ENCODE results near the gene ZFYVE27. TPM values are rescaled to one million over a fixed set of nuclear protein-coding genes. Genes with fewer than 3 reads are reported as not detected.

ZFYVE27 gene, protein sequence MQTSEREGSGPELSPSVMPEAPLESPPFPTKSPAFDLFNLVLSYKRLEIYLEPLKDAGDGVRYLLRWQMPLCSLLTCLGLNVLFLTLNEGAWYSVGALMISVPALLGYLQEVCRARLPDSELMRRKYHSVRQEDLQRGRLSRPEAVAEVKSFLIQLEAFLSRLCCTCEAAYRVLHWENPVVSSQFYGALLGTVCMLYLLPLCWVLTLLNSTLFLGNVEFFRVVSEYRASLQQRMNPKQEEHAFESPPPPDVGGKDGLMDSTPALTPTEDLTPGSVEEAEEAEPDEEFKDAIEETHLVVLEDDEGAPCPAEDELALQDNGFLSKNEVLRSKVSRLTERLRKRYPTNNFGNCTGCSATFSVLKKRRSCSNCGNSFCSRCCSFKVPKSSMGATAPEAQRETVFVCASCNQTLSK
- total RNA-seq (10 to 100 TPM; 20.8 to 30.1 (median 25.8) TPM), polyA plus RNA-seq (10 to 100 TPM; 14.4 to 23.5 TPM)
- long read RNA-seq, donor 1, transcript ZFYVE27-203 (12 exons, 2,997 nt), result major isoform, 7 of 182 reads
- long read RNA-seq, donor 1, partial matches to known transcripts, result 16 of 182 reads
- long read RNA-seq, donor 1, other reads (novel, unspliced or antisense), result 149 of 182 reads
- long read RNA-seq, donor 2, partial matches to known transcripts, result 20 of 21 reads
- long read RNA-seq, donor 2, other reads (novel, unspliced or antisense), result 0 of 21 reads
- long read RNA-seq, donor 3, partial matches to known transcripts, result 8 of 67 reads
- long read RNA-seq, donor 3, other reads (novel, unspliced or antisense), result 49 of 67 reads

DNA sequence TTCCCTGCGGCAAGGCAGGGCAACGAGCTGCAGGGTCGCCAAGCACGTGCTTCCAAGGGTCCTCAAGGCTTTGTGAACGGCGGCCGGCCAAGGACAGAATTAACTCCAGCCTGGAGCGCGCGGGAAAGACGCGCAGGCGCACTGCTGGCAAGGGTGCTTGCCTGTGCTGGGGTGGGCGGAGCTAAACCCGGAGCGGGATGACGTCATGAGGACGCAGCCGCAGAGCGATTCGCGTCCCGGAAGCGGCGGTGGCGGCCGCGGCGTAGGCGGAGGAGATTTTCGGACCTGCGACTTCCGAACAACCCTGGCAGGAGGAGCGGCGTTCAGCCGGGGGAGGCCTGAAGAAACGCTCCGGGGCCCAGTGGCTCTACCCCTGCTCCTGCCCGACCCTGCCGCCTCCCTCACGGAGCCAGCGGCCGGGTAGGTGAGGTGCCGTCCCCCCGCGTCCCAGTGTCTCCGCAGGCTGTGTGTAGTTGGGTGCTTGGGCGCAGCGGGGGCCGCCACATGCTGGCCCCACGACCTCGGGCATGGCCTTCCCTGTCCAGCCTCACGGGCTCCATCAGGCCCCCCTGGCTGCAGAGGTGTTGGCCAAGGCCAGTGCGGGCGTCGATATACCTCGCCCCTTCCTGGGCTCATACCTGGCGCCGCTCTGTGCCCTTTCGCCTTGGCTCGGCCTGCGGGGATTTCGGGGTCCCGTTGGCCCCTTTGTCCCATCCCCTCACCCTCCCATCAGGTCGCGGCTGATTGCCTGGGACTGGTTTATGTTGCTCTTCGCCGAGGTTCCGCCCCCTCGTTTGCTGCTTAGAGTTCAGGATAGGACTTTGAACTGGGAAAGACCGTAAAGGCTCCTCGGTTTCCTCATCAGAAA lies at the start of gene ZFYVE27:
TSS of gene ZFYVE27 (plus strand) at position 227 of the 868 bp plus-strand sequence. CDS start 1,350 bp downstream, outside the sequence.
- peaks cover 3% of the 10 kb centered on the region for H3K4me1 ChIP-seq (ENCODE audit: insufficient read depth)
- H3K27ac ChIP-seq, result peak within 1 kb of the TSS in 1 of 2 donors; percentile 75
- intact Hi-C loops (cut with DNase I), result loop anchor here in 1 of 4 donors (10.0 kb wide), 1 partner anchor 62 kb away; no protein-coding TSS in a partner anchor
- peak; percentile 97 to 99 (median 98) for DNase-seq
- H3K27me3 ChIP-seq, result no peaks in the 10 kb centered on the region
- TF ChIP-seq EP300 (IDR thresholded peaks at IDR 0.05) (no peak), POLR2A (IDR thresholded peaks at IDR 0.05) (peak; percentile 96)
- TF ChIP-seq, protein P1, sequence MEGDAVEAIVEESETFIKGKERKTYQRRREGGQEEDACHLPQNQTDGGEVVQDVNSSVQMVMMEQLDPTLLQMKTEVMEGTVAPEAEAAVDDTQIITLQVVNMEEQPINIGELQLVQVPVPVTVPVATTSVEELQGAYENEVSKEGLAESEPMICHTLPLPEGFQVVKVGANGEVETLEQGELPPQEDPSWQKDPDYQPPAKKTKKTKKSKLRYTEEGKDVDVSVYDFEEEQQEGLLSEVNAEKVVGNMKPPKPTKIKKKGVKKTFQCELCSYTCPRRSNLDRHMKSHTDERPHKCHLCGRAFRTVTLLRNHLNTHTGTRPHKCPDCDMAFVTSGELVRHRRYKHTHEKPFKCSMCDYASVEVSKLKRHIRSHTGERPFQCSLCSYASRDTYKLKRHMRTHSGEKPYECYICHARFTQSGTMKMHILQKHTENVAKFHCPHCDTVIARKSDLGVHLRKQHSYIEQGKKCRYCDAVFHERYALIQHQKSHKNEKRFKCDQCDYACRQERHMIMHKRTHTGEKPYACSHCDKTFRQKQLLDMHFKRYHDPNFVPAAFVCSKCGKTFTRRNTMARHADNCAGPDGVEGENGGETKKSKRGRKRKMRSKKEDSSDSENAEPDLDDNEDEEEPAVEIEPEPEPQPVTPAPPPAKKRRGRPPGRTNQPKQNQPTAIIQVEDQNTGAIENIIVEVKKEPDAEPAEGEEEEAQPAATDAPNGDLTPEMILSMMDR (IDR thresholded peaks at IDR 0.05), result no peak
- 0% methylated on average over 71 to 72 of the region's 72 CpGs for WGBS, 3 donors
- no peaks in the 10 kb centered on the region for H3K36me3 ChIP-seq
- H3K4me3 ChIP-seq, result peak within 1 kb of the TSS; percentile 68
- H3K9me3 ChIP-seq, result no peaks in the 10 kb centered on the region

DNA sequence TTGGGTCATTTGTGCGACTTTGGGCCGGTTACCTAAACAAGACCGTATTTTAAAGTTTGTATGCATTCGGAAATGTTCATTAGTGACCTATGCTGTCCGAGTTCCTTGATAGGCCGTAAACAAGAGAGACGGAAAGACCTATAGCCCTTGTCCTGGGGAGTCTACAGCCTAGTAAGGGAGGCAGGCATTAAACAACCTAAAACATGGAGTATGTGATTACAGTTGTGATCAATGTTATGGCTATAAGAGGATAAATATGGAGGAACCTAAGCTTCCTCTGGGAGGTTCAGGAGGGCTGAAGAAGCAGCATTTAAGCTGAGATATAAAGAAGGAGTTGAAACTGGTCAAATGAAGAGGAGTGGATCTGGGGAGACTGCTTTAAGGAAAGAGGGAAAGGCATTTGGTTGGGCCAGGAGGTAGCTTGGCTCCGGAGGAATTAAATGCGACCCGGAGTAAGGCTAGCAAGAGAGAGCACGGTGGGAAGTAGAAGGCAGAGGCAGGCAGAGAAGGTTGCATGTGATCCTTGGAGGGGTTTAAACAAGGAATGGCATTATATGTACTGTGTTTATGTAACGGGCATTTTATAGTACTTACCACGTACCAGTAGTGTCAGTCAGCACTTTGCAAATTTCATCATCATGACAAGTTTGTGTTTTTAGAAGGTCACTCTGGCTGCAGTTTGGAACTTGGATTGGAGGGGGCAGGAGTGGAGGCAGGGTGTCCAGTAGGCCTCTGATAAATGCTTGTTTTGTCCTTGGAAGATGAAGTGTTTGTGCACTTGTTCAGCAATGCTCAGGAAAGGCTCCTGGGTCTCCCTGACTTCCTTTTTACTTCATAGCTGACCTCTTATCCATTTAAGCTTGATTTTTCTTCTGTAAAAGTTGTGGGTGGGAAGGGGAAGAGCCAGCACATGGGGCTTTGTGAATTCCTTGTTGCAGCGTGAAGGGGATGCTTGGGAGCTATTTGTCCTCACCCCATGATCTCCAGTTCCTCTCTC lies 48.8 kb upstream of the ZFYVE27 start:
- TF ChIP-seq, protein P1 (IDR thresholded peaks at IDR 0.05), result peak in 2 of 3 donors; percentile 12 to 19
- no peak for TF ChIP-seq EP300 (IDR thresholded peaks at IDR 0.05)
- intact Hi-C loops (cut with DNase I), result loop anchor here in 1 of 4 donors (5.0 kb wide), 1 partner anchor 34 kb away; no protein-coding TSS in a partner anchor
- H3K4me3 ChIP-seq, result peak overlapping the region; percentile 86
- peak overlapping the region; percentile 88 to 92 for H3K27ac ChIP-seq
- peak in 3 of 5 donors; percentile 50 to 71 (median 51) for DNase-seq
- peaks cover 18% of the 10 kb centered on the region for H3K4me1 ChIP-seq (ENCODE audit: insufficient read depth)
- H3K36me3 ChIP-seq, result no peaks in the 10 kb centered on the region
- 16 to 24% (median 23%) methylated on average over 14 of the region's 14 CpGs for WGBS, 3 donors
- no peaks in the 10 kb centered on the region for H3K27me3 ChIP-seq
- H3K9me3 ChIP-seq, result no peaks in the 10 kb centered on the region

DNA sequence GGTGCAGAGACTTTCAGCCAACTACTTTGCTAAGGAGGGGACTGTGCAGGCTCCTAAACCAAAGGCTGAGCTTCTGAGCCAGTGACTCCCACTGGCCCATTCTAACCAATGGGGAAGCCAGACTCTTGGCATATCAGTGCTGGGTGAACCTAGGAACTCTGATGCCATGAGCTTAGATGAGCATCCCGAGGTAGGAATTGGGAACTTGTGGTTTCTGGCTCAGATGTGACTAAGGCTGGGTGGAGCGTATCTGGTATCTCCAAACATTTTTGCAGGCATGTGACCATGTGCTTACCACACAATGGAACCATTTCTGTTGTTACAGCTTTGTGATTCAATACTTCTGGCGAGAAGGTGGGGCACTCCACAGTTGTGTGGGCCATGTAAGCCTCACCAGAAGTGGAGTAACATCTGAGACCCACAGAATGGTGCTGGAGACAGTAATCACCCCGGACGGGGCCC lies 47.3 kb upstream of the ZFYVE27 start:
- no peak for DNase-seq
- intact Hi-C loops (cut with DNase I), result loop anchor here in 1 of 4 donors (5.0 kb wide), 1 partner anchor 33 kb away; no protein-coding TSS in a partner anchor
- 70 to 84% (median 81%) methylated on average over 5 of the region's 5 CpGs for WGBS, 3 donors

More for the DNA sequence above, 47.3 kb upstream of the ZFYVE27 start:
- no peaks in the 10 kb centered on the region for H3K36me3 ChIP-seq
- TF ChIP-seq, protein P1 (IDR thresholded peaks at IDR 0.05), result no peak
- TF ChIP-seq EP300 (IDR thresholded peaks at IDR 0.05) (no peak), POLR2A (IDR thresholded peaks at IDR 0.05) (no peak)
- H3K9me3 ChIP-seq, result no peaks in the 10 kb centered on the region
- no peak overlapping the region for H3K4me3 ChIP-seq
- no peaks in the 10 kb centered on the region for H3K27me3 ChIP-seq
- peaks cover 9% of the 10 kb centered on the region for H3K4me1 ChIP-seq (ENCODE audit: insufficient read depth)
- peak overlapping the region; percentile 61 to 92 for H3K27ac ChIP-seq

Data from ovary (tissue), 10 donors.